ENCODE measurements around the gene TRIM9.

Gene TRIM9

DNA sequence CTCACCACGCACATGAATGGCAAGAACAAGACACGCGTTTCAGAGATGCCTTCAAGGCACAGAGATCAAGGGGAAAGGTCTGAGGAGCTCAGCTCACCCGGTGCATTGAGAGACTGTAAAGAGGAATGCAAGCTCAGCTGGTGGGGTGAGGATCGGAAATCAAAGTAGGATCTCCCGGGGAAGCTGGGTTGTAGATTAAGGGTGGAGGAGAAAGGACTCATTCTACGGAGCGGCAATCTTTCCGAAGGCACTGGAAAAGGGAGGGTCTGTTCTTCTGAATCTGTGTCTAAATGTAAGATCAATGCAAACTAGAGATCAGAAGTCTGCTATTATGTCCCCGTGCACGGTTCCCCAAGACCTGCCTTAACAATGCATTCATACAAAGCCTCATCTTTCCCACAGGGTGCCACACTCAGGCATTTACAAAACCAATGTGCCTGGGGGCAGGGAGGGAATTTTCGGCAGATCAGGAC is 109.0 kb downstream of the TRIM9 start:
- H3K4me3 ChIP-seq (ENCODE audit: low read length): no peak overlapping the region
- no peak overlapping the region for H3K27ac ChIP-seq (ENCODE audit: low read length)
- H3K4me2 ChIP-seq (ENCODE audit: low read length): no peak overlapping the region
- H3K9me3 ChIP-seq (ENCODE audit: insufficient read depth, low read length): no peaks in the 10 kb centered on the region
- H3K9ac ChIP-seq (ENCODE audit: low read length): no peak overlapping the region
- H3K27me3 ChIP-seq (ENCODE audit: low read depth, low read length): 0 out of 2 replicates have a peak, but pooled peaks cover 3% of the 10 kb centered on the region
- no peaks in the 10 kb centered on the region for H3K36me3 ChIP-seq (replicated peaks; ENCODE audit: low read depth, low read length)
- no peak overlapping the region for H2AFZ ChIP-seq (ENCODE audit: low read depth, low read length)
- H3K4me1 ChIP-seq (ENCODE audit: low read length): no peaks in the 10 kb centered on the region
- H3K79me2 ChIP-seq (ENCODE audit: low read length): no peaks in the 10 kb centered on the region
- no peaks in the 10 kb centered on the region for H4K20me1 ChIP-seq (ENCODE audit: insufficient read depth, low read length)
- TF ChIP-seq EZH2phosphoT487 (IDR thresholded peaks at IDR 0.05; ENCODE audit: low read depth) (no peak), CTCF (IDR thresholded peaks at IDR 0.05; ENCODE audit: low read depth, low read length) (no peak)

DNA sequence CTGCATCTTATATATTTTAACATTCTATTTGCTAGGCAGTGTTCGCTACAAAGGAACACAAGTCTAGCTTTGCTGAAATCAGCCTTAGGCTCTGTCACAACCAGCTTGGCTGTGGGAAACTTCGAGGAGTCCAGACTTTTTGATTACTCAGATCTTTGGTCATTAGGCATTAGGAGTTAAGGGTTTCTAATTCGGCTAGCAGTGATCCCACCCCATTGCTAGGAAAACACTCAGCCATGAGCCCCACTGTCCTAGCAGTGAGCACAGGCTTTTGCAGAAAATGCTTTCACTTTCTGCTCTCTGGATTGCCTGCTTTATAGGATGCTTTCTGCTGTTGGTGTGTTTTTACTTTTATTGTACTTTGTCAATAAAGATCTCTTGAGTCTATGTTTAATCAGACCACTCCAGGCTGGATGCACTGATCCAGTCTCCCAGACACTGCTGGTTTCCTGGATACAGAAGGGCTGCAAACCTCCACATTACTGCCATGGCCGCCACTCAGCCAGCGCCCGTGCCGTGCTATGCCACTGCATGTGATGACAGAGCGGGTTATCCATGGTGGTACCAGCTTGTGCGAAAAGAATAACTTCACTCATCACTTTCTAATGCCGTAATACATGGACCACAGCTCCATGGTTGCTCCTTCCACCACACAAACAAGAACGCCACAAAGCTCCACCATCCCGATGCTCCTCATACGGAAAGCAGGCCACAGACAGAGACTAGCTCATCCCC is 109.6 kb downstream of the TRIM9 start:
- H3K4me1 ChIP-seq (ENCODE audit: low read length): no peaks in the 10 kb centered on the region
- H3K27ac ChIP-seq (ENCODE audit: low read length): no peak overlapping the region
- no peak overlapping the region for H3K9ac ChIP-seq (ENCODE audit: low read length)
- no peaks in the 10 kb centered on the region for H3K9me3 ChIP-seq (ENCODE audit: insufficient read depth, low read length)
- no peak overlapping the region for H3K4me3 ChIP-seq (ENCODE audit: low read length)
- no peak overlapping the region for H2AFZ ChIP-seq (ENCODE audit: low read depth, low read length)
- no peaks in the 10 kb centered on the region for H3K36me3 ChIP-seq (replicated peaks; ENCODE audit: low read depth, low read length)
- no peak overlapping the region for H3K4me2 ChIP-seq (ENCODE audit: low read length)
- H4K20me1 ChIP-seq (ENCODE audit: insufficient read depth, low read length): no peaks in the 10 kb centered on the region
- no peak for TF ChIP-seq EZH2phosphoT487 (IDR thresholded peaks at IDR 0.05; ENCODE audit: low read depth)
- TF ChIP-seq CTCF (IDR thresholded peaks at IDR 0.05; ENCODE audit: low read depth, low read length): no peak
- H3K79me2 ChIP-seq (ENCODE audit: low read length): no peaks in the 10 kb centered on the region
- H3K27me3 ChIP-seq (ENCODE audit: low read depth, low read length): 0 out of 2 replicates have a peak, but pooled peaks cover 3% of the 10 kb centered on the region

DNA sequence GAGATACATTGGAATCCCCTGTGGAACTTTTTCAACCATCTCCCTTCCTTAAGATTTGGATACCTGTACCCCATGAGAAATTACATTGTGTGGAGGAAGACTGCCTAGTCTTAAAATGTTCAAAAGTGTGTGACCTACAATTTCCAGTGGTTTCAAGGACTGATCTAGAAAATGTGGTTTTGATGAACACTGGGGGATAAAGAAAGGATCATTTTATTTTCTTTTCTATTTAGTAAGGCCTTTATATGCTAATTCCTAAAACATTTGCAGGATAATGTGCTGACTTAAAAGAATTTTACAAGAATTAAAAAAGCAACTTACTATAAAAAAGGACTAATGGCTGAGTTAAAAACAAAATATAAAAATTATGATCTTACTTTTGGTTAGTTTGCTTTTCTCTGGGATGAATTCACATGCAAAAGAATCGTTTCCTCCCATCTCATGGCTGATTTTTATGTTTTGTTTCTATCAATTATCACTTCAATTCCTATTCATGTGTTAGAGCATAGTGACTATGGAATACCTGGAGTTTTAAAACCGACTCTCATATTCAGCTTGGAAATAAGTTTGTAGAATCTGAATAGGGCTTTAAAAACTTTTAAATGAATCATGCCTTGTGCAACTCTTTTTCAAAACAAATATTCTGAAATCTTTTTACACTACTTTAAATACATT is 110.7 kb downstream of the TRIM9 start:
- Histone ChIP-seq H3K4me2 (ENCODE audit: low read length) (no peak overlapping the region), H3K79me2 (ENCODE audit: low read length) (no peaks in the 10 kb centered on the region), H3K9me3 (ENCODE audit: insufficient read depth, low read length) (no peaks in the 10 kb centered on the region), H4K20me1 (ENCODE audit: insufficient read depth, low read length) (no peaks in the 10 kb centered on the region), H2AFZ (ENCODE audit: low read depth, low read length) (no peak overlapping the region), H3K4me3 (ENCODE audit: low read length) (no peak overlapping the region), H3K36me3 (replicated peaks; ENCODE audit: low read depth, low read length) (no peaks in the 10 kb centered on the region), H3K27ac (ENCODE audit: low read length) (no peak overlapping the region), H3K4me1 (ENCODE audit: low read length) (peaks cover 7% of the 10 kb centered on the region), H3K27me3 (ENCODE audit: low read depth, low read length) (0 out of 2 replicates have a peak, but pooled peaks cover 3% of the 10 kb centered on the region), H3K9ac (ENCODE audit: low read length) (no peak overlapping the region)
- TF ChIP-seq EZH2phosphoT487 (IDR thresholded peaks at IDR 0.05; ENCODE audit: low read depth) (no peak), CTCF (IDR thresholded peaks at IDR 0.05; ENCODE audit: low read depth, low read length) (no peak)

All from OCI-LY3 (cell line).